ENCODE data around the gene MDM4. TPM values are rescaled to one million over a fixed set of nuclear protein-coding genes. Genes with fewer than 3 reads are reported as not detected.

MDM4 gene
- total RNA-seq, 1 donor from 2014 or later: 80.3 TPM

- H3K4me1 Mint-ChIP-seq (ENCODE audit: low read depth): peaks cover 23% of the 10 kb centered on the region
Observed at GRCh38 chr1:204571631-204572030, 55.4 kb downstream of the MDM4 start.

DNA sequence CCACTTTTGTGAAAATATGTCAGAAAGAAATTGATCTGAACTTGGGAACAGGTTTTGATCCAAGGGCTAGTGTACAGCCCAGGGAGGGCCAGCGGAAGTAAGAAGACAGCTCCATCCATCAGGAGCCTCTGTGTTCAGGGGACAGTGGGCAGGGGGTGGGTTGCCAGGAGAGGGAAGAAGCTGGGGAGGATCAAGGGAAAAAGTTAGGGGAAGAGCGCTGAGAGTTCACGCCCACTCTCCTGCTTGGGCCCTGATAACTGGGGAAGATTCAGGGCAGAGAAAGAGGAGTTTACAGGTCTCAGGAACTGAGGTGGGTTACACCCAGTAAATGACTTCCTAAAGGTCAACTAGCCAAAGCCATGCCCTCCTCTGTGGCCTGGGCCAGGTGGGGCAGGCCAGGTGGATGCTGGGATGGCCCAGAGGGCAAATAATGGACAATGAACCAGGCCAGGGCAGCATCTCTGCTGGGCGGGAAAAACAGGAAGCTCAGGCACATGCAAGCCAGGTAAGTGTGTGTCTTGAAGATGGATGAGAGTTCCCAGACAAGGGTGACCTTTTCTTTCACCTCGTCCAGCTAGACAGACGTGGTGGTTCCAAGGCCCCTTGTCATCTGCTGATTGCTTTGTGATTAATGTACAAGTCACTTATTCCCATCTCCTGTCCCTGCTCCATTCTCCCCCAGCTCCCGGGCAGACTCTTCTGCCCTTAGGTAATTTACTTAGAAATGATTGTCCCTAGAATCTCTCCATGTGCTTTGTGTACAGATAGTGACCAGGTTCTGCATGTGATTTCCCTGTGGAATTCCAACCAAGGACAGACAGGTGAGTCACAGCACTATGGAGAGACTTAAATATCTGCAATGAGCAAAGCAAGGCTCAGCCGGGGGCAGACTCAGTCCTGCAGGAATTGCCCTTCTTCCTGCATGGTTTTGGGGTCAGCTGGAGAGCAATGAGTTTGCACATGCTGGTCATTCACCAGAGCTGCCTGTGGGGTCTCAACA is 57.0 kb downstream of the MDM4 start:
- Mint-ChIP-seq H3K27ac (no peak overlapping the region), H3K9me3 (no peaks in the 10 kb centered on the region), H3K36me3 (ENCODE audit: low read depth) (peaks cover 22% of the 10 kb centered on the region), H3K4me1 (ENCODE audit: low read depth) (peaks cover 13% of the 10 kb centered on the region), H3K4me3 (no peak overlapping the region), H3K27me3 (ENCODE audit: insufficient read depth) (no peaks in the 10 kb centered on the region)
- no peak for DNase-seq (ENCODE audit: low spot score)
- intact Hi-C loops (cut with micrococcal nuclease): no loop called here

More at GRCh38 chr1:204571631-204572030, 55.4 kb downstream of the MDM4 start:
- intact Hi-C loops (cut with micrococcal nuclease): no loop called here
- no peak for DNase-seq (ENCODE audit: low spot score)
- peaks cover 27% of the 10 kb centered on the region for H3K36me3 Mint-ChIP-seq (ENCODE audit: low read depth)
- no peaks in the 10 kb centered on the region for H3K27me3 Mint-ChIP-seq (ENCODE audit: insufficient read depth)
- H3K4me3 Mint-ChIP-seq: no peak overlapping the region
- H3K27ac Mint-ChIP-seq: no peak overlapping the region
- H3K9me3 Mint-ChIP-seq: no peaks in the 10 kb centered on the region

DNA sequence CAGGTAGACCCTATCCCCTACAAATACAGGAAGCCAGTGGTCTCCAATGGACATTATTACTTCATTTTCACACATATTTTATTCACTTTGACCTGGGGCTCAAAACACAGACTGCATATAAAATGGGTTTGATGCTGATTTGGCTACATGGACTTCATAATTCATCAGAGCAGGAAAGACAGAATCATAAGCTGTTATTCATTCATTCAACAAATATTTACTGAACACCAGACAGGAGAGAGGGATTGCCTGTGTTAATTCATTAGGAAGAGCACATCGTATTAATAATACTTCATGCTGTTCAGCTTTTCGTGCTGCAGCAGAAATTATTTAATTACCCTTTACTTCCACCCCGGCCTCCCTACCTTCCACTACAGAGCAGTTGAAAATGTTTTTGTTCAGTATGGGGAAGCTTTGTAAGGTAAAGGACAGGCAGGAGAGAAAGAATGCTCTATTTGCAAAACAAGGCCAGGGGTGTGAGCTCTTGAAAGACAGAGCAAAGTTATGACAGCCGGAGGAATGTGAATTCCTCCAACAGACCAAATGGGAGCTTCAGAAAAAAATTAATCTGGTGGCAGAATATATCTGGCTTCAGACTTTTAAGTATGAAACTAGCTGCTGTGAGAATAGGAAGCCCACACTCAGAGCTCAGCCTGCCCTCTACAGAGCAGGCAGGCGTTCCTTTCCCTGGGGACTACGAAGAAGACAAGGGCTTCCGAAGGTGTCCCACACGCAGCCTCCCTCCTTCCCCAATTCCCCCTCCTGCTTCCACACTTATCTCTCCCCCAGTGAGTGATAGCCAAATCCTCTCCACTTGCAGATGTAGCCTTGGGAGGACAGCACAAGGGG is 58.0 kb downstream of the MDM4 start:
- Mint-ChIP-seq H3K27me3 (ENCODE audit: insufficient read depth) (no peaks in the 10 kb centered on the region), H3K4me1 (ENCODE audit: low read depth) (peaks cover 19% of the 10 kb centered on the region), H3K4me3 (no peak overlapping the region), H3K27ac (no peak overlapping the region), H3K9me3 (no peaks in the 10 kb centered on the region), H3K36me3 (ENCODE audit: low read depth) (peaks cover 22% of the 10 kb centered on the region)
- intact Hi-C loops (cut with micrococcal nuclease): no loop called here
- no peak for DNase-seq (ENCODE audit: low spot score)

- Mint-ChIP-seq H3K27ac (no peak overlapping the region), H3K36me3 (ENCODE audit: low read depth) (peaks cover 18% of the 10 kb centered on the region), H3K4me1 (ENCODE audit: low read depth) (peaks cover 21% of the 10 kb centered on the region), H3K27me3 (ENCODE audit: insufficient read depth) (no peaks in the 10 kb centered on the region), H3K9me3 (no peaks in the 10 kb centered on the region), H3K4me3 (no peak overlapping the region)
- no peak for DNase-seq (ENCODE audit: low spot score)
- intact Hi-C loops (cut with micrococcal nuclease): no loop called here
Observed at GRCh38 chr1:204574865-204575163, 58.6 kb downstream of the MDM4 start.

DNA sequence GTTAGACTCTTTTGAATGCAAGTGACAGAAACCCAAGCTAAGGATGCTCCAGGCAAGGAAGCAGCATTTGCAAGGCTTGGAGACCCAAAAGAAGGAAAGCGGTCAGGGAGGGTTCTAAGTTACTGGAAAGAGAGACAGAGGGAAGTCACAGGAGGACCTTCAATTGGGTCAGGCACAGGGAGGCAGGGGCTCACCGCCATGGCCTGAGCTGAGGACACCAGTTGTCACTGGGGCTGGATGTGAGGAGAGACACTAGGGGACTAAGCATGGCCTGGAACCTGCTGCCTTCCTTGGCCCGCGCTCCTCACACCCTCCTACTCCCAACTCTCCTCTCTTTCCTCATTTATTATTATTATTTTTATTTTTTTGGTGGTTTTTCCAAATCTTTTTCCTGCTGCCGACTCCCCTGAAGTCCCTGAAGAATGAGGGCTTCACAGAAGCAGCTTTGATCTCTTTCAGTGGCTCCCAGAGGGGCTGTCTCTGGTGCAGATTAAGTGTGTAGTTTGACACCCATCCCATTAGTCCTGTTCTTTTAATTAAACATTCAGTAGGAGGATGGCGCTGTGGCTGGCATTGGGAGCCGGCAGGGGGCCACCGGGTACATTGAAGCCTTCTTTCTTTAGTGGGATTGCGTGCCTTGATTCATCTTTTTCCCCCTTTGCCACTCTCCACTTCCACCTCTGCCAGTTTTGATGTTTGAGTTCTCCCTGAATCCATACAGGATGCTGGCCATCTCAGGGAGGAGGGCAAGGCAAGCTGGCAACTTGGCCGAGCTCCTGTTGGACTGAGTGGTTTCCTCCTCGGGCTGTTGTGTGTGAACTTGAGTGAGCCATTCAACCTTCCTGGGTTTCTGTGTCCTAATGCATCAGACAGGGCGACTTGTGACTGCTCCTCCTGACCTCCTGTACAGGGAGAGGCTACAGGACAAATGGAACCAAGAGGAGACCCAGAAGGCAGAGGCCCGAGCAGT is 59.3 kb downstream of the MDM4 start:
- no peak for DNase-seq (ENCODE audit: low spot score)
- Mint-ChIP-seq H3K27ac (no peak overlapping the region), H3K27me3 (ENCODE audit: insufficient read depth) (no peaks in the 10 kb centered on the region), H3K9me3 (no peaks in the 10 kb centered on the region), H3K4me1 (ENCODE audit: low read depth) (peaks cover 28% of the 10 kb centered on the region), H3K4me3 (no peak overlapping the region), H3K36me3 (ENCODE audit: low read depth) (peaks cover 13% of the 10 kb centered on the region)
- intact Hi-C loops (cut with micrococcal nuclease): no loop called here

DNA sequence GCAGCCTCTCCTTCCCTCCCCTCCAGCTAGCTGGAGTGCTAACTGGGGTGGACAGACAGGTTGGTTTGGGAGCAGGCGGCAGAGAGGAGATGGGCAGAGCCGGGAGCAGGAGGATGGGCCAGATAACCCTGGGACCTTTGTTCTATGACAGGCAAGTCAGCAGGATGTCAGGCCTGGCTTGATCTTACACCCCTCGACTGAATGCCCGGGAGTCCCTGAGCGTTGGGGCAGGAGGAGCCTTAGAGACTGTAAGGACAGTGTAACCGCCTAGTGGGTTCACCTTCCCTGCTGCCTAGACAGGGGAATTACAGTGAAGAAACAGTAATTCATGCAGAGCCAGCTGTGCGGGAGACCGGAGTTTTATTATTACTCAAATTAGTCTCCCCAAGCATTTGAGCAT is 60.2 kb downstream of the MDM4 start:
- Mint-ChIP-seq H3K27ac (peak overlapping the region; percentile 15), H3K4me3 (no peak overlapping the region), H3K27me3 (ENCODE audit: insufficient read depth) (no peaks in the 10 kb centered on the region), H3K9me3 (no peaks in the 10 kb centered on the region), H3K36me3 (ENCODE audit: low read depth) (peaks cover 9% of the 10 kb centered on the region), H3K4me1 (ENCODE audit: low read depth) (peaks cover 32% of the 10 kb centered on the region)
- intact Hi-C loops (cut with micrococcal nuclease): no loop called here
- no peak for DNase-seq (ENCODE audit: low spot score)

DNA sequence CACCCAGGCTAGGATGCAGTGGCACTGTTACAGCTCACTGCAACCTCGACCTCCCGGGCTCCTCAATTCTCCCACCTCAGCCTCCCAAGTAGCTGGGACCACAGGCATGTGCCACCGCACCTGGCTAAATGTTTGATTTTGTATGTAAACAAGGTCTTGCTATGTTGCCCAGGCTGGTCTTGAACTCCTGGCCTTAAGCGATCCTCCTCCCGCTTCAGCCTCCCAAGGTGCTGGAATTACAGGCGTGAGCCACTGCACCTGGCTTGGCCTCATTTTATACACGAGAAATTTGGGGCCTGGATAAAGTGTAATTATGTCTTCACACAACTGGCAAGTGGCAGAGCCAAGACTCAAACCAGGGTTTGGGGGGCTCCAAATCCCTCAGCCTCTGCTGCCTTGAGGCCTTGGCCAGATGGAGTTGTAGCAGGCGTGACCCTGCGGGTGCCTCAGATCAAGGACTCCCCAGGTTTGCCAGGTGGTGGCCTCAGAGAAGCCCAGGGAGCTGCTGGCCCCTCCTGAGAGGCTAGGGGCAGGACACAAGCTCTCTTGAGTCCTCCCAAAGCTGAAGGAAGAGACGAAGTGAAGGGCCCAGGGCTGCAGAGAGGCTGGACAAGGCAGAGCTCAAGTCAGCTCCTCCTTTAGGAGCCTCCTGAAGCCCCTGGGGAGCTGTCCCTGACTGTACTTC is 61.7 kb downstream of the MDM4 start:
- H3K36me3 Mint-ChIP-seq (ENCODE audit: low read depth): peaks cover 12% of the 10 kb centered on the region
- no peaks in the 10 kb centered on the region for H3K27me3 Mint-ChIP-seq (ENCODE audit: insufficient read depth)
- intact Hi-C loops (cut with micrococcal nuclease): loop anchor here (2.0 kb wide), 1 partner anchor 61 kb away; the partner anchor contains the start of gene MDM4
- peaks cover 32% of the 10 kb centered on the region for H3K4me1 Mint-ChIP-seq (ENCODE audit: low read depth)
- peak overlapping the region; percentile 2 for H3K4me3 Mint-ChIP-seq
- H3K9me3 Mint-ChIP-seq: no peaks in the 10 kb centered on the region
- DNase-seq (ENCODE audit: low spot score): no peak
- H3K27ac Mint-ChIP-seq: peak overlapping the region; percentile 4

DNA sequence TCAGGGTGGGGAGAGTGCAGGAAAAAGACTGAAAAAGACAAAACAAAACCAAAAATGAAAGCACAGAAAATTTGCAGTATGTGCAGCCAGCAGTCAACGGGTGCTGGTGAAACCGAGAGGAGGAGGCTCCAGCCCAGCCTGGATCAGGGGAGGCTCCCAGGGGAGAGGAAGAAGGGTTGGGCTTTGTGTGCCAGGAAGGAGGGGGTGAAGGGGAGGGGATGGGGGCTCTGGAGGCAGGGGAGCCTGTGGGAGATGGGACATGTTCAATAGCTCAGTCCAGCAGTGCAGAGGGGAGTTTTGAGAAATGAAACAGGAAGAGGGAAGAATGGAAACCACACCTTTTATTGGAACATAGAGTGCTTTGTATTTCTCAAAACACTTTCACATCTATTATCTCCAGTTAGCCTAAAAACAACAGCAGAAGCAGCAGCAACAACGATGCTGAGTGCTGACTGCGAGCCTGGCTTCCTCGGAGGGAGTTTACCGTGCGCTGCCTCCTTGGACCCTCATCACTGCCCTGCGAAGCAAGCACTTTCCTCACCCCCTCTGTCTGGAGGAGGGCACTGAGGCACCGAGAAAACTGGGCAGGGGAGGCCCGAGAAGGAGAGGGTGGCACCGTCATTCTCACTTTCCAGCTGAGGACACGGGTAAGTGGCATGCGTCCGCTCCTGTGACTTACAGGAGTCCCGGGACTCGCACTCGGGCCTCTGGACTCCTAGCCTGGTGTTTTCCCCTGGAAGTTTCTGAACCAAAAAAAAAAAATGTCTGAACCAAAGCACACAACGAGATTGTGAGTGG is 62.9 kb downstream of the MDM4 start:
- peak; percentile 42 for DNase-seq (ENCODE audit: low spot score)
- Mint-ChIP-seq H3K27me3 (ENCODE audit: insufficient read depth) (no peaks in the 10 kb centered on the region), H3K4me3 (peak overlapping the region; percentile 72), H3K9me3 (no peaks in the 10 kb centered on the region), H3K36me3 (ENCODE audit: low read depth) (peaks cover 7% of the 10 kb centered on the region), H3K27ac (peak overlapping the region; percentile 95), H3K4me1 (ENCODE audit: low read depth) (peaks cover 32% of the 10 kb centered on the region)
- intact Hi-C loops (cut with micrococcal nuclease): loop anchor here (1.0 to 2.0 kb wide), 2 partner anchors 12 to 62 kb away; partner anchors contain the start of gene MDM4

- no peaks in the 10 kb centered on the region for H3K9me3 Mint-ChIP-seq
- H3K4me1 Mint-ChIP-seq (ENCODE audit: low read depth): peaks cover 32% of the 10 kb centered on the region
- peaks cover 5% of the 10 kb centered on the region for H3K36me3 Mint-ChIP-seq (ENCODE audit: low read depth)
- H3K27ac Mint-ChIP-seq: peak overlapping the region; percentile 56
- H3K4me3 Mint-ChIP-seq: peak overlapping the region; percentile 72
- no peak for DNase-seq (ENCODE audit: low spot score)
- H3K27me3 Mint-ChIP-seq (ENCODE audit: insufficient read depth): no peaks in the 10 kb centered on the region
- intact Hi-C loops (cut with micrococcal nuclease): loop anchor here (1.0 to 2.0 kb wide), 2 partner anchors 12 to 63 kb away; partner anchors contain the start of gene MDM4
Observed at GRCh38 chr1:204579681-204580080, 63.5 kb downstream of the MDM4 start.

GRCh38 chr1:204580862-204581261 is 64.7 kb downstream of the MDM4 start:
- Mint-ChIP-seq H3K4me1 (ENCODE audit: low read depth) (peaks cover 32% of the 10 kb centered on the region), H3K36me3 (ENCODE audit: low read depth) (peaks cover 5% of the 10 kb centered on the region), H3K27me3 (ENCODE audit: insufficient read depth) (no peaks in the 10 kb centered on the region), H3K4me3 (no peak overlapping the region), H3K9me3 (no peaks in the 10 kb centered on the region), H3K27ac (no peak overlapping the region)
- intact Hi-C loops (cut with micrococcal nuclease): no loop called here
- DNase-seq (ENCODE audit: low spot score): no peak

- no peaks in the 10 kb centered on the region for H3K9me3 Mint-ChIP-seq
- no peak overlapping the region for H3K4me3 Mint-ChIP-seq
- no peaks in the 10 kb centered on the region for H3K27me3 Mint-ChIP-seq (ENCODE audit: insufficient read depth)
- intact Hi-C loops (cut with micrococcal nuclease): no loop called here
- no peak for DNase-seq (ENCODE audit: low spot score)
- peaks cover 5% of the 10 kb centered on the region for H3K36me3 Mint-ChIP-seq (ENCODE audit: low read depth)
- H3K27ac Mint-ChIP-seq: no peak overlapping the region
- peaks cover 32% of the 10 kb centered on the region for H3K4me1 Mint-ChIP-seq (ENCODE audit: low read depth)
Observed at GRCh38 chr1:204581759-204582158, 65.6 kb downstream of the MDM4 start.

All from activated T-helper 1 cell treated with anti-CD3 and anti-CD28 coated beads, Interleukin-12 subunit alpha, Interleukin-12 subunit beta, Interleukin-2, Interleukin-4 antibody, amounts not matched to agents 30 ng/mL and 10 ng/mL and 1 ng/mL, durations not matched to agents 14 hours and 24 hours and 36 hours (primary cell).